ENCODE measurements around the gene THADA.

DNA sequence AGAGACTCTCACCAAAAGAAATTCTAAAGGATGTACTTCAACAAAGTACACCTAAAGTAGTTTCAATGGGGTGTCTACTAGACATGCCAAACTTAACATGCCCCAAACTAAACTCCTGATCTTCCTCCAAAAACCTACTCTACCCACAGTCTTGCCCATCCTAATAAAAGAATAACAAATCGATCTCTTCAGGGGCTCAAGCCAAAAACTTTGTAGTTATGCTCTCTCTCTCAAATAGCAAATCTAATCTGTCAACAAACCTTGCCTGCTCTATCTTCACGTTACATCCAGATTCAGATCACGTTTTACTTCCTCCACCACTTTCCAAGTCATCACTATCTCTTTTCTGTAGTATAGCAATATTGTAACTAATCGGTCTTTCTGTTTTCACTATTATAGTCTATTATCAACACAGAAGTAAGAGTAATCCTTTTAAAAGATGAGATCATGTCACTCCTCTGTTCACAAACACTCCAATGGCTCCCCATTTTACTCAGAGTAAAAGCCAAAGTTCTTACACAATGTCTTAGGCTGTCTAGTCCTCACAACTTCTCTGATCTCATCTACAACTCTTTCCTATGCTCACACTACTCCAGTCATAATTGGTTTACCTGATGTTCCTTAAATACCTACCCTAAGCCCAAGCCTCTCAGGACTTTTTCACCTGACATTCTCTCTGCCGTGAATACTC lies 79.9 kb downstream of the THADA start:
- TF ChIP-seq, protein P1, sequence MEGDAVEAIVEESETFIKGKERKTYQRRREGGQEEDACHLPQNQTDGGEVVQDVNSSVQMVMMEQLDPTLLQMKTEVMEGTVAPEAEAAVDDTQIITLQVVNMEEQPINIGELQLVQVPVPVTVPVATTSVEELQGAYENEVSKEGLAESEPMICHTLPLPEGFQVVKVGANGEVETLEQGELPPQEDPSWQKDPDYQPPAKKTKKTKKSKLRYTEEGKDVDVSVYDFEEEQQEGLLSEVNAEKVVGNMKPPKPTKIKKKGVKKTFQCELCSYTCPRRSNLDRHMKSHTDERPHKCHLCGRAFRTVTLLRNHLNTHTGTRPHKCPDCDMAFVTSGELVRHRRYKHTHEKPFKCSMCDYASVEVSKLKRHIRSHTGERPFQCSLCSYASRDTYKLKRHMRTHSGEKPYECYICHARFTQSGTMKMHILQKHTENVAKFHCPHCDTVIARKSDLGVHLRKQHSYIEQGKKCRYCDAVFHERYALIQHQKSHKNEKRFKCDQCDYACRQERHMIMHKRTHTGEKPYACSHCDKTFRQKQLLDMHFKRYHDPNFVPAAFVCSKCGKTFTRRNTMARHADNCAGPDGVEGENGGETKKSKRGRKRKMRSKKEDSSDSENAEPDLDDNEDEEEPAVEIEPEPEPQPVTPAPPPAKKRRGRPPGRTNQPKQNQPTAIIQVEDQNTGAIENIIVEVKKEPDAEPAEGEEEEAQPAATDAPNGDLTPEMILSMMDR (IDR thresholded peaks at IDR 0.05; ENCODE audit: poor library complexity), result no peak
- no peak for TF ChIP-seq EZH2phosphoT487 (IDR thresholded peaks at IDR 0.05; ENCODE audit: low read depth, severe bottlenecking, unreplicated experiment)

Data from hepatocyte (in vitro differentiated cells).